SK-N-SH treated with all-trans-retinoic acid at 6 μM for 48 hours (cell line): Measurements from ENCODE around the gene ACAD10.

Source experiments
- ATAC-seq: fragments of 200-7000 bp; cut with Tn5 transposase; 3 replicates; pipeline ENCODE4 v1.9.1; 2020; ENCODE audit warnings: mild to moderate bottlenecking, moderate library complexity
- ARNTL ChIP-seq: fragments of 450-650 bp; formaldehyde crosslinking; IDR thresholded peaks from 2 replicates; pipeline ENCODE4 v1.5.0; 2020; ENCODE audit warnings: low read depth, mild to moderate bottlenecking, moderate library complexity, borderline replicate concordance
- BACH2 ChIP-seq: fragments of 250-450 bp; sonication (Bioruptor Pico); IDR thresholded peaks from 2 replicates; pipeline ENCODE4 v1.9.0; 2021; ENCODE audit warnings: mild to moderate bottlenecking, borderline replicate concordance
- CREB5 ChIP-seq: fragments of 250-450 bp; sonication (Bioruptor Pico); IDR thresholded peaks from 2 replicates; pipeline ENCODE4 v1.5.1; 2020; ENCODE audit warnings: low read depth, mild to moderate bottlenecking, moderate library complexity
- CSDC2 ChIP-seq: fragments of 250-450 bp; sonication (Bioruptor Pico); IDR thresholded peaks from 2 replicates; pipeline ENCODE4 v1.5.0; 2020; ENCODE audit warnings: mild to moderate bottlenecking, moderate library complexity
- CSRNP3 ChIP-seq: fragments of 250-450 bp; sonication (Bioruptor Pico); IDR thresholded peaks from 2 replicates; pipeline ENCODE4 v1.5.1; 2021; ENCODE audit warnings: mild to moderate bottlenecking, moderate library complexity
- ESRRG ChIP-seq: fragments of 250-450 bp; sonication (Bioruptor Pico); IDR thresholded peaks from 2 replicates; pipeline ENCODE4 v1.6.1; 2021; ENCODE audit warnings: mild to moderate bottlenecking
- GLIS3 ChIP-seq: fragments of 250-450 bp; sonication (Bioruptor Pico); IDR thresholded peaks from 2 replicates; pipeline ENCODE4 v1.5.0; 2020; ENCODE audit warnings: mild to moderate bottlenecking, moderate library complexity
- ISL1 ChIP-seq: fragments of 250-450 bp; sonication (Bioruptor Pico); IDR thresholded peaks from 2 replicates; pipeline ENCODE4 v2.1.2; 2022; ENCODE audit warnings: mild to moderate bottlenecking, moderate library complexity
- PATZ1 ChIP-seq: fragments of 250-450 bp; sonication (Bioruptor Pico); IDR thresholded peaks from 2 replicates; pipeline ENCODE4 v1.8.0; 2020; ENCODE audit warnings: mild to moderate bottlenecking, moderate library complexity, borderline replicate concordance
- POU6F1 ChIP-seq: fragments of 250-450 bp; sonication (Bioruptor Pico); IDR thresholded peaks from 2 replicates; pipeline ENCODE4 v1.8.0; 2021; ENCODE audit warnings: low read depth, mild to moderate bottlenecking, moderate library complexity, borderline replicate concordance
- RARB ChIP-seq: fragments of 250-450 bp; sonication (Bioruptor Pico); IDR thresholded peaks from 2 replicates; pipeline ENCODE4 v1.8.0; 2021; ENCODE audit warnings: mild to moderate bottlenecking, moderate library complexity
- SNAI2 ChIP-seq: fragments of 250-450 bp; sonication (Bioruptor Pico); IDR thresholded peaks from 2 replicates; pipeline ENCODE4 v1.5.0; 2020; ENCODE audit warnings: mild to moderate bottlenecking, moderate library complexity
- TOX ChIP-seq: fragments of 250-450 bp; sonication (Bioruptor Pico); IDR thresholded peaks from 2 replicates; pipeline ENCODE4 v1.8.0; 2021; ENCODE audit warnings: mild to moderate bottlenecking, moderate library complexity, borderline replicate concordance
- ZC3H10 ChIP-seq: fragments of 250-450 bp; sonication (Bioruptor Pico); IDR thresholded peaks from 2 replicates; pipeline ENCODE4 v1.5.1; 2021; ENCODE audit warnings: mild to moderate bottlenecking, moderate library complexity
- ZFP30 ChIP-seq: fragments of 450-650 bp; formaldehyde crosslinking; IDR thresholded peaks from 2 replicates; pipeline ENCODE4 v1.5.0; 2022; ENCODE audit warnings: mild to moderate bottlenecking, moderate library complexity
- ZNF565 ChIP-seq: fragments of 450-650 bp; formaldehyde crosslinking; conservative IDR thresholded peaks from 2 replicates; pipeline ENCODE4 v1.5.0; 2020; ENCODE audit warnings: low read depth, mild to moderate bottlenecking, moderate library complexity
- ZNF70 ChIP-seq: fragments of 450-650 bp; formaldehyde crosslinking; IDR thresholded peaks from 2 replicates; pipeline ENCODE4 v1.5.0; 2020; ENCODE audit warnings: mild to moderate bottlenecking, moderate library complexity
- ZNF8 ChIP-seq: fragments of 450-650 bp; formaldehyde crosslinking; IDR thresholded peaks from 2 replicates; pipeline ENCODE4 v1.5.0; 2020; ENCODE audit warnings: mild to moderate bottlenecking, moderate library complexity

ACAD10 gene

GRCh38 chr12:111803851-111804250 lies 118.0 kb downstream of the ACAD10 start:
- ATAC-seq = no peak
- TF ChIP-seq PATZ1 (CRISPR knock-in tag) (no peak), ESRRG (CRISPR knock-in tag) (no peak), ARNTL (CRISPR knock-in tag) (no peak), GLIS3 (CRISPR knock-in tag) (no peak), ZFP30 (CRISPR knock-in tag) (no peak), POU6F1 (CRISPR knock-in tag) (no peak), TOX (CRISPR knock-in tag) (no peak), CSDC2 (no peak), ZC3H10 (CRISPR knock-in tag) (no peak), CREB5 (CRISPR knock-in tag) (no peak), ZNF565 (no peak), BACH2 (CRISPR knock-in tag) (no peak), RARB (CRISPR knock-in tag) (no peak)

GRCh38 chr12:111806304-111806703 lies 120.5 kb downstream of the ACAD10 start:
- no peak for ATAC-seq
- TF ChIP-seq ZNF70 (no peak), ZFP30 (CRISPR knock-in tag) (no peak), CREB5 (CRISPR knock-in tag) (no peak), ZNF565 (no peak), SNAI2 (no peak), CSRNP3 (CRISPR knock-in tag) (no peak), ARNTL (CRISPR knock-in tag) (no peak), ZNF8 (CRISPR knock-in tag) (no peak), ZC3H10 (CRISPR knock-in tag) (no peak), GLIS3 (CRISPR knock-in tag) (no peak), CSDC2 (no peak), ISL1 (CRISPR knock-in tag) (no peak)
